ENCODE measurements around the gene KRT74. TPM values are rescaled to one million over a fixed set of nuclear protein-coding genes. Genes with fewer than 3 reads are reported as not detected.

KRT74 gene
- total and polyA plus RNA-seq, 10 of the 15 experiments (the other 5 are each of a cell fraction or from before 2014, with no cell fraction given), result not detected

DNA sequence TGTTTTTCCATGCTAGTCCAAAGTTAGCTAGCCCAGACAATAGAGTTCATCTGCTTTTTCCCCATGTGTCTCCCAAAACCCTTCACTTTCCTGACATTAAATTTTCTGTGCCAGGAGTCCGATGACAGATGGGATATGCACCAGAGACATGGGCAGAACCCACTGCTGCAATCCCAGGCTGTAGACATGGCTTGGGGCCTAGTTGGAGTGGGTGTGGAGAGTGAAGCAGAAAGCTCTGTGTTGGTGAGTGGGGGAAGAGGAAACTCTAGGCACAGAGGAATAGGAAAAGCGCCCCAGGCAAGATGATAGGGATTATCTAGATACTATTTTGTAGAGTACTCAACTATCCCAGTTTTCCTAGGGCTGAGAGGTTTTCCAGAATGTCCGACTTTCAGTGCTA is 4.8 kb upstream of the KRT74 start:
- Histone ChIP-seq H2AFZ (ENCODE audit: control insufficient read depth, low read depth, low read length) (no peak overlapping the region), H3K4me3 (no peak overlapping the region), H4K20me1 (ENCODE audit: control insufficient read depth, insufficient read depth) (peaks cover 4% of the 10 kb centered on the region; the same call in 1 of the 2 replicates), H3K27me3 (replicated peaks in 1 of 2; ENCODE audit: control insufficient read depth in 2 of 2, insufficient read depth in 2 of 2, low read length in 1 of 2) (peaks cover 3 to 7% of the 10 kb centered on the region in 2 experiments; a peak in 3 of 4 replicates), H3K27ac (ENCODE audit: control insufficient read depth, insufficient read depth) (no peak overlapping the region), H3K9ac (ENCODE audit: control insufficient read depth, insufficient read depth, low read length) (no peak overlapping the region), H3K79me2 (ENCODE audit: control insufficient read depth, insufficient read depth, low read length) (no peaks in the 10 kb centered on the region), H3K9me3 (replicated peaks; ENCODE audit: control insufficient read depth, insufficient read depth, low read length) (no peaks in the 10 kb centered on the region), H3K4me2 (ENCODE audit: control insufficient read depth, insufficient read depth) (no peak overlapping the region), H3K36me3 (ENCODE audit: control insufficient read depth in 2 of 2, insufficient read depth in 2 of 2, low read length in 1 of 2) (no peaks in the 10 kb centered on the region), H3K4me1 (ENCODE audit: control insufficient read depth, insufficient read depth, low read length) (no peaks in the 10 kb centered on the region)
- ChIA-PET RAD21 (ENCODE audit: unreplicated experiment) (interaction anchor here (0.8 kb wide), 1 partner anchor 292 kb away, joined by 3 read pairs; no protein-coding TSS in a partner anchor), SMC1A (ENCODE audit: uncharacterized antibody, unreplicated experiment) (interaction anchor here (1.1 kb wide), 1 partner anchor 13 kb away, joined by 3 read pairs; no protein-coding TSS in a partner anchor), POLR2A (no interaction called here), CTCF (interaction anchor here (0.6 to 1.5 kb wide), 4 partner anchors 292 to 1349 kb away, joined by 3 to 6 read pairs (median 3); no protein-coding TSS in a partner anchor)
- DNase-seq (ENCODE audit: low read depth, low spot score) (no peak), ATAC-seq (no peak), FAIRE-seq (no peak)
- 14% methylated on average over 3 of the region's 3 CpGs for WGBS (ENCODE audit: insufficient coverage, insufficient replicate concordance, low lambda C conversion rate, missing lambda C conversion rate)
- intact Hi-C loops (cut with micrococcal nuclease; ENCODE audit: unreplicated experiment), result no loop called here
- in situ Hi-C loops (cut with MboI), result no loop called here
- BruUV-seq (replicated peaks), result no TSS peak
- no peak for TF ChIP-seq CHD2 (IDR thresholded peaks at IDR 0.05; ENCODE audit: borderline replicate concordance, low read depth, low read length)
- TF ChIP-seq, protein P1, sequence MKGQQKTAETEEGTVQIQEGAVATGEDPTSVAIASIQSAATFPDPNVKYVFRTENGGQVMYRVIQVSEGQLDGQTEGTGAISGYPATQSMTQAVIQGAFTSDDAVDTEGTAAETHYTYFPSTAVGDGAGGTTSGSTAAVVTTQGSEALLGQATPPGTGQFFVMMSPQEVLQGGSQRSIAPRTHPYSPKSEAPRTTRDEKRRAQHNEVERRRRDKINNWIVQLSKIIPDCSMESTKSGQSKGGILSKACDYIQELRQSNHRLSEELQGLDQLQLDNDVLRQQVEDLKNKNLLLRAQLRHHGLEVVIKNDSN (IDR thresholded peaks at IDR 0.05; ENCODE audit: borderline replicate concordance, extremely low read length, insufficient read depth, low read depth, low read length), result no peak
- TF ChIP-seq MTA3 (IDR thresholded peaks at IDR 0.05; ENCODE audit: borderline replicate concordance, low read length), result no peak

DNA sequence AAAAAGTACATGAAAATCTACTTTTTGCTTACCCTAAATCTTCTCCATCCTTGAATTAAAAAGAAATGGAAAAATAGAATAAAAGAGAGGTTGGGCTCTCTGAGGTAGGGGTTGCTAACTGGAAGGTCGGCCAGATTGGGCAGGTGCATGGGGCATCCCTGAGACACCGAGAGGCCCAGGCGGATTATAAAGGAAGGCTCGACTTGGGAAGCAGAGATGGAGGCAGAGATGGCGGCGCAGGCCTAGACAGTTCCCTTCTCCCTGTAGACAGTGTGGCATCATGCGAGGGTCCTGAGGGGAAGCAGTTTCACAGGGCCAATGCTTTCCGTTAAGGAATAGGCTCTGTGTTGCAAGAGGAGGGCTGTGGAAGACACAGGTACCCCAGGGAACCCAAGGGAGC is 3.7 kb upstream of the KRT74 start:
- RAD21 ChIA-PET (ENCODE audit: unreplicated experiment), result no interaction called here
- Histone ChIP-seq H3K9me3 (replicated peaks; ENCODE audit: control insufficient read depth, insufficient read depth, low read length) (no peaks in the 10 kb centered on the region), H3K4me1 (ENCODE audit: control insufficient read depth, insufficient read depth, low read length) (no peaks in the 10 kb centered on the region), H3K27ac (ENCODE audit: control insufficient read depth, insufficient read depth) (no peak overlapping the region), H3K9ac (ENCODE audit: control insufficient read depth, insufficient read depth, low read length) (no peak overlapping the region), H3K36me3 (ENCODE audit: control insufficient read depth in 2 of 2, insufficient read depth in 2 of 2, low read length in 1 of 2) (no peaks in the 10 kb centered on the region), H3K4me2 (ENCODE audit: control insufficient read depth, insufficient read depth) (no peak overlapping the region), H2AFZ (ENCODE audit: control insufficient read depth, low read depth, low read length) (no peak overlapping the region), H3K4me3 (no peak overlapping the region), H3K79me2 (ENCODE audit: control insufficient read depth, insufficient read depth, low read length) (no peaks in the 10 kb centered on the region), H4K20me1 (ENCODE audit: control insufficient read depth, insufficient read depth) (peaks cover 4% of the 10 kb centered on the region; the same call in 1 of the 2 replicates), H3K27me3 (replicated peaks in 1 of 2; ENCODE audit: control insufficient read depth in 2 of 2, insufficient read depth in 2 of 2, low read length in 1 of 2) (peaks cover 6 to 7% of the 10 kb centered on the region in 2 experiments; a peak in 3 of 4 replicates)
- no peak for FAIRE-seq
- WGBS (ENCODE audit: insufficient coverage, insufficient replicate concordance, low lambda C conversion rate, missing lambda C conversion rate), result 24% methylated on average over 7 of the region's 8 CpGs
- CTCF ChIA-PET, result interaction anchor here (1.2 kb wide), 1 partner anchor 301 kb away, joined by 3 read pairs; no protein-coding TSS in a partner anchor
- BruUV-seq (replicated peaks), result no TSS peak
- DNase-seq (ENCODE audit: low read depth, low spot score), result no peak
- intact Hi-C loops (cut with micrococcal nuclease; ENCODE audit: unreplicated experiment) (no loop called here), in situ Hi-C loops (cut with MboI) (no loop called here)
- POLR2A ChIA-PET, result no interaction called here
- ATAC-seq, result no peak
- SMC1A ChIA-PET (ENCODE audit: uncharacterized antibody, unreplicated experiment), result interaction anchor here (1.1 kb wide), 1 partner anchor 12 kb away, joined by 3 read pairs; no protein-coding TSS in a partner anchor
- TF ChIP-seq, protein P2, sequence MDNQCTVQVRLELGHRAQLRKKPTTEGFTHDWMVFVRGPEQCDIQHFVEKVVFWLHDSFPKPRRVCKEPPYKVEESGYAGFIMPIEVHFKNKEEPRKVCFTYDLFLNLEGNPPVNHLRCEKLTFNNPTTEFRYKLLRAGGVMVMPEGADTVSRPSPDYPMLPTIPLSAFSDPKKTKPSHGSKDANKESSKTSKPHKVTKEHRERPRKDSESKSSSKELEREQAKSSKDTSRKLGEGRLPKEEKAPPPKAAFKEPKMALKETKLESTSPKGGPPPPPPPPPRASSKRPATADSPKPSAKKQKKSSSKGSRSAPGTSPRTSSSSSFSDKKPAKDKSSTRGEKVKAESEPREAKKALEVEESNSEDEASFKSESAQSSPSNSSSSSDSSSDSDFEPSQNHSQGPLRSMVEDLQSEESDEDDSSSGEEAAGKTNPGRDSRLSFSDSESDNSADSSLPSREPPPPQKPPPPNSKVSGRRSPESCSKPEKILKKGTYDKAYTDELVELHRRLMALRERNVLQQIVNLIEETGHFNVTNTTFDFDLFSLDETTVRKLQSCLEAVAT (IDR thresholded peaks at IDR 0.05), result no peak
- TF ChIP-seq, protein P3, sequence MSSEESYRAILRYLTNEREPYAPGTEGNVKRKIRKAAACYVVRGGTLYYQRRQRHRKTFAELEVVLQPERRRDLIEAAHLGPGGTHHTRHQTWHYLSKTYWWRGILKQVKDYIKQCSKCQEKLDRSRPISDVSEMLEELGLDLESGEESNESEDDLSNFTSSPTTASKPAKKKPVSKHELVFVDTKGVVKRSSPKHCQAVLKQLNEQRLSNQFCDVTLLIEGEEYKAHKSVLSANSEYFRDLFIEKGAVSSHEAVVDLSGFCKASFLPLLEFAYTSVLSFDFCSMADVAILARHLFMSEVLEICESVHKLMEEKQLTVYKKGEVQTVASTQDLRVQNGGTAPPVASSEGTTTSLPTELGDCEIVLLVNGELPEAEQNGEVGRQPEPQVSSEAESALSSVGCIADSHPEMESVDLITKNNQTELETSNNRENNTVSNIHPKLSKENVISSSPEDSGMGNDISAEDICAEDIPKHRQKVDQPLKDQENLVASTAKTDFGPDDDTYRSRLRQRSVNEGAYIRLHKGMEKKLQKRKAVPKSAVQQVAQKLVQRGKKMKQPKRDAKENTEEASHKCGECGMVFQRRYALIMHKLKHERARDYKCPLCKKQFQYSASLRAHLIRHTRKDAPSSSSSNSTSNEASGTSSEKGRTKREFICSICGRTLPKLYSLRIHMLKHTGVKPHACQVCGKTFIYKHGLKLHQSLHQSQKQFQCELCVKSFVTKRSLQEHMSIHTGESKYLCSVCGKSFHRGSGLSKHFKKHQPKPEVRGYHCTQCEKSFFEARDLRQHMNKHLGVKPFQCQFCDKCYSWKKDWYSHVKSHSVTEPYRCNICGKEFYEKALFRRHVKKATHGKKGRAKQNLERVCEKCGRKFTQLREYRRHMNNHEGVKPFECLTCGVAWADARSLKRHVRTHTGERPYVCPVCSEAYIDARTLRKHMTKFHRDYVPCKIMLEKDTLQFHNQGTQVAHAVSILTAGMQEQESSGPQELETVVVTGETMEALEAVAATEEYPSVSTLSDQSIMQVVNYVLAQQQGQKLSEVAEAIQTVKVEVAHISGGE (CRISPR knock-in tag; IDR thresholded peaks at IDR 0.05), result no peak
- TF ChIP-seq, protein P4, sequence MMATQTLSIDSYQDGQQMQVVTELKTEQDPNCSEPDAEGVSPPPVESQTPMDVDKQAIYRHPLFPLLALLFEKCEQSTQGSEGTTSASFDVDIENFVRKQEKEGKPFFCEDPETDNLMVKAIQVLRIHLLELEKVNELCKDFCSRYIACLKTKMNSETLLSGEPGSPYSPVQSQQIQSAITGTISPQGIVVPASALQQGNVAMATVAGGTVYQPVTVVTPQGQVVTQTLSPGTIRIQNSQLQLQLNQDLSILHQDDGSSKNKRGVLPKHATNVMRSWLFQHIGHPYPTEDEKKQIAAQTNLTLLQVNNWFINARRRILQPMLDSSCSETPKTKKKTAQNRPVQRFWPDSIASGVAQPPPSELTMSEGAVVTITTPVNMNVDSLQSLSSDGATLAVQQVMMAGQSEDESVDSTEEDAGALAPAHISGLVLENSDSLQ (IDR thresholded peaks at IDR 0.05), result no peak
- no peak for TF ChIP-seq JUND (IDR thresholded peaks at IDR 0.05; ENCODE audit: low read depth, low read length)
- TF ChIP-seq HDGF (IDR thresholded peaks at IDR 0.05), result no peak
- no peak for TF ChIP-seq SPI1 (IDR thresholded peaks at IDR 0.05; ENCODE audit: borderline replicate concordance, insufficient read depth, low read depth, low read length)
